HCT116 (cell line): Measurements from ENCODE around the gene KLHL24. TPM values are rescaled to one million over a fixed set of nuclear protein-coding genes. Genes with fewer than 3 reads are reported as not detected.

Experiments used
- ATAC-seq: fragments of 200-7000 bp; cut with Tn5 transposase; 2 replicates; pipeline ENCODE4 v1.9.1; 2020; ENCODE audit warnings: mild to moderate bottlenecking, moderate library complexity
- BruUV-seq: library from RNA; stranded (reverse); fragments of 400-500 nt; replicated peaks from 2 replicates; lab custom pipeline; 2021; lab: Mats Ljungman, UMichigan
- CTCF ChIA-PET: fragments of 300-600 bp; sonication (Branson Sonifier 250); formaldehyde crosslinking; loops from one replicate; lab custom pipeline; 2021; ENCODE audit warnings: antibody characterized with exemption; lab: Charles Lee
- POLR2A ChIA-PET: fragments of 300-600, 350-600 bp; sonication (Branson Sonifier 250); formaldehyde crosslinking; loops from one replicate; lab custom pipeline; 2021; ENCODE audit warnings: antibody characterized with exemption; lab: Charles Lee
- RAD21 ChIA-PET, 2 experiments: fragments of 300-600 bp; sonication (Branson Sonifier 250); formaldehyde crosslinking; loops; one replicate each; lab custom pipeline; 2023; ENCODE audit warnings: low total read pairs in 2 of 2; ENCODE audit not compliant: uncharacterized antibody in 2 of 2, unreplicated experiment in 2 of 2, low non-redundant PET in 1 of 2; lab: Charles Lee
- DNase-seq: peaks from one replicate; pipeline ENCODE4 v3.0.0-alpha.2; 2010; ENCODE audit warnings: low read depth, low spot score
- H2AFZ ChIP-seq: fragments of 200-600 bp; shearing (Covaris generic), sonication (generic); 2 replicates; pipeline ENCODE4 v1.6.1; 2017; ENCODE audit warnings: low read depth, mixed run types, mixed read lengths, antibody characterized with exemption, low read length; ENCODE audit not compliant: poor library complexity, severe bottlenecking
- H3K27ac ChIP-seq: 2 replicates; pipeline ENCODE4 v1.5.1; 2012; ENCODE audit warnings: low read depth, low read length
- H3K27me3 ChIP-seq: fragments of 200-600 bp; sonication (generic); 2 replicates; pipeline ENCODE4 v1.6.1; 2016; ENCODE audit warnings: mixed run types, low read length, mixed read lengths; ENCODE audit not compliant: insufficient read depth
- H3K36me3 ChIP-seq, 2 experiments: fragments of 200-500 bp in 1 of 2; fragments of 200-600 bp in 1 of 2; sonication (Bioruptor generic) in 1 of 2; sonication (generic) in 1 of 2; 2 replicates each; pipeline versions ENCODE4 v1.5.1 to v1.6.1; 2014 to 2016; ENCODE audit warnings: low read length in 2 of 2, inconsistent platforms in 1 of 2, mixed read lengths in 1 of 2, mixed run types in 1 of 2; ENCODE audit not compliant: insufficient read depth in 2 of 2, control insufficient read depth in 1 of 2
- H3K4me1 ChIP-seq, 2 experiments: fragments of 200-600 bp in 1 of 2; sonication (generic) in 1 of 2; 2 replicates each; pipeline versions ENCODE4 v1.5.1 to v1.6.1; 2012 to 2017; ENCODE audit warnings: low read length in 2 of 2, inconsistent platforms in 1 of 2, mild to moderate bottlenecking in 1 of 2, mixed read lengths in 1 of 2, mixed run types in 1 of 2, moderate library complexity in 1 of 2; ENCODE audit not compliant: insufficient read depth in 2 of 2, control insufficient read depth in 1 of 2
- H3K4me2 ChIP-seq: fragments of 200-600 bp; sonication (generic); 2 replicates; pipeline ENCODE4 v1.6.1; 2017; ENCODE audit warnings: mixed run types, low read length, mixed read lengths
- H3K4me3 ChIP-seq, 2 experiments: fragments of 200-600 bp in 1 of 2; sonication (generic) in 1 of 2; replicated peaks in 1 of 2; 2 replicates each; pipeline ENCODE4 v1.5.1; 2011 to 2016; ENCODE audit warnings: low read length in 2 of 2, control low read depth in 1 of 2, low read depth in 1 of 2, mild to moderate bottlenecking in 1 of 2, mixed read lengths in 1 of 2, mixed run types in 1 of 2
- H3K79me2 ChIP-seq: fragments of 200-600 bp; sonication (generic); 2 replicates; pipeline ENCODE4 v1.6.1; 2017; ENCODE audit warnings: mild to moderate bottlenecking, mixed run types, low read length, moderate library complexity, mixed read lengths; ENCODE audit not compliant: insufficient read depth
- H3K9ac ChIP-seq: fragments of 200-600 bp; sonication (generic); 2 replicates; pipeline ENCODE4 v1.6.1; 2016; ENCODE audit warnings: low read length, mixed read lengths
- H3K9me2 ChIP-seq: fragments of 200-600 bp; sonication (generic), shearing (Covaris generic); 2 replicates; pipeline ENCODE4 v1.6.1; 2017; ENCODE audit warnings: mixed run types, mild to moderate bottlenecking, moderate library complexity; ENCODE audit not compliant: insufficient read depth
- H3K9me3 ChIP-seq, 2 experiments: fragments of 200-500 bp in 1 of 2; fragments of 200-600 bp in 1 of 2; sonication (Bioruptor generic) in 1 of 2; sonication (generic) in 1 of 2; 2 replicates each; pipeline ENCODE4 v1.6.1; 2014 to 2017; ENCODE audit warnings: low read length in 2 of 2, mixed read lengths in 2 of 2, inconsistent platforms in 1 of 2, low read depth in 1 of 2, mild to moderate bottlenecking in 1 of 2, mixed run types in 1 of 2, moderate library complexity in 1 of 2; ENCODE audit not compliant: control insufficient read depth in 1 of 2, insufficient read depth in 1 of 2
- H4K20me1 ChIP-seq: fragments of 200-600 bp; sonication (generic), shearing (Covaris generic); 2 replicates; pipeline ENCODE4 v1.6.1; 2017; ENCODE audit warnings: mixed run types, mild to moderate bottlenecking, moderate library complexity; ENCODE audit not compliant: insufficient read depth
- CEBPB ChIP-seq: IDR thresholded peaks from 2 replicates; pipeline ENCODE4 v1.6.1; 2012; ENCODE audit warnings: low read depth
- EGR1 ChIP-seq: IDR thresholded peaks from 2 replicates; pipeline ENCODE4 v1.6.1; 2012; ENCODE audit warnings: low read depth
- EZH2 ChIP-seq: fragments of 200-600 bp; sonication (generic); IDR thresholded peaks from 2 replicates; pipeline ENCODE4 v1.6.1; 2017; ENCODE audit warnings: antibody characterized with exemption, mixed run types
- EZH2phosphoT487 ChIP-seq: fragments of 200-600 bp; IDR thresholded peaks from 2 replicates; pipeline ENCODE4 v1.6.1; 2018; ENCODE audit warnings: antibody characterized with exemption, borderline replicate concordance
- FOSL1 ChIP-seq: IDR thresholded peaks from 2 replicates; pipeline ENCODE4 v1.6.1; 2012; ENCODE audit warnings: low read depth
- POLR2A ChIP-seq: IDR thresholded peaks from 2 replicates; pipeline ENCODE4 v1.7.0; 2011; ENCODE audit warnings: borderline replicate concordance; ENCODE audit not compliant: insufficient read depth, insufficient read length; ENCODE audit errors: extremely low read depth
- POLR2AphosphoS5 ChIP-seq: IDR thresholded peaks from 2 replicates; pipeline ENCODE4 v1.6.1; 2011; ENCODE audit warnings: mild to moderate bottlenecking, low read depth, low read length, moderate library complexity
- RAD21 ChIP-seq: IDR thresholded peaks from 2 replicates; pipeline ENCODE4 v1.6.1; 2012; ENCODE audit warnings: low read depth, mild to moderate bottlenecking
- SIN3A ChIP-seq: IDR thresholded peaks from 2 replicates; pipeline ENCODE4 v1.6.1; 2012; ENCODE audit warnings: low read depth
- SP1 ChIP-seq: IDR thresholded peaks from 2 replicates; pipeline ENCODE4 v1.6.1; 2012; ENCODE audit warnings: low read depth
- TCF7L2 ChIP-seq: IDR thresholded peaks from 2 replicates; pipeline ENCODE4 v1.7.0; 2011; ENCODE audit warnings: borderline replicate concordance, inconsistent platforms; ENCODE audit not compliant: insufficient read depth, insufficient read length; ENCODE audit errors: extremely low read depth
- YY1 ChIP-seq: IDR thresholded peaks from 2 replicates; pipeline ENCODE4 v1.6.1; 2011; ENCODE audit warnings: low read length, low read depth, moderate library complexity, mild to moderate bottlenecking; ENCODE audit not compliant: insufficient replicate concordance; ENCODE audit errors: extremely low read depth
- ZFX ChIP-seq: fragments of 450-650 bp; IDR thresholded peaks from 2 replicates; pipeline ENCODE4 v1.6.1; 2017
- intact Hi-C: fragments of 100-400 bp; cut with micrococcal nuclease; formaldehyde crosslinking; loops from 2 replicates; pipeline ENCODE4 v1.10.0; 2022
- total RNA-seq: library from RNA; stranded (reverse); gene quantifications from one replicate; pipeline ENCODE4 v1.2.1, GENCODE V29; 2021; ENCODE audit not compliant: unreplicated experiment
- TF ChIP-seq, protein P1 (sequence below): IDR thresholded peaks from 2 replicates; pipeline ENCODE4 v1.6.1; 2012
- TF ChIP-seq, protein P2 (sequence below): IDR thresholded peaks from 2 replicates; pipeline ENCODE4 v1.6.1; 2012; ENCODE audit warnings: low read depth
- TF ChIP-seq, protein P3 (sequence below): IDR thresholded peaks from 2 replicates; pipeline ENCODE4 v1.6.1; 2012
- TF ChIP-seq, protein P4 (sequence below), 3 experiments: fragments of 200-600 bp in 1 of 3; sonication (generic) in 1 of 3; IDR thresholded peaks in 2 of 3; conservative IDR thresholded peaks in 1 of 3; 2 replicates each; pipeline ENCODE4 v1.5.1; 2012 to 2017; ENCODE audit warnings: low read depth in 2 of 3, low read length in 2 of 3, antibody characterized with exemption in 1 of 3, borderline replicate concordance in 1 of 3, control low read depth in 1 of 3, mild to moderate bottlenecking in 1 of 3, mixed read lengths in 1 of 3, mixed run types in 1 of 3, moderate library complexity in 1 of 3; ENCODE audit not compliant: insufficient read depth in 1 of 3

The KLHL24 gene
- total RNA-seq, 1 experiment from 2014 or later, result 21.0 TPM

DNA sequence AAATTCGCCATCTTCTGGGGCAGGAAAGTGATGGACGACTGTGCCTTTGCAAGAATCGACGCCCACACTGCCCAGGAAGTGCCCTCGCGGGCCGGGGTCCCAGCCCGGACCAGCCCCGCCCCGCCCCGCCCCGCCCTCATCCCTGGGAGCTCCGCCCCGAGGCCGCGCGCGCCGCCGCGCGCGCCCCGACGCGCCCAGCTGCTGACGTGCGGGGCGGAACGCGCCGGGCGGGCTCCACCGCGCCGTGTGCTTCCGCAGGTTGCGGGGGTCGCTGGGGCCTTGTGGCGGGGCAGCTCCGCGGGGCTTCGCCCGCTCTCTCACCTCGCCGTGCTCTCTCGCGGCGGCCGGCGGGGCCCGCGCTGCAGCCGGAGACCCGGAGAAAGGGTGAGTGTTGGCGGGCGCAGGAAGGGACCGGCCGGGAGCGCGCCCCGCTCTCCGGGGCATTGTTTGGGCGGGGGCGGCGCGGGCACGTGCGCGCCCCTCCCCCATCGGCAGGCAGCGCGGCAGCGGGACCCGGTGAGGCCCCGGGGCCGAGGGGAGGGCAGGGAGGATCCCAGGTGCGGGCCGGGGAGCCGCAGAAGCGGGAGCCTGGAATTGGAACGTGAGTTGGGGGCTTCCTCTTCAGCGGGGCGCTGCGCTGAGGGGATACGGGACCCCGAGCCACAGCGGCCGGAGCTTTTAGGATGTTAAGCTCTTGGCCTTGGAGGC is 62.3 kb downstream of the KLHL24 start, which contains the start of gene YEATS2:
Gene YEATS2 (plus strand): TSS at position 188 of the 708 bp plus-strand sequence. CDS start 17,366 bp downstream, outside the sequence.
- Histone ChIP-seq H3K9me2 (no peaks in the 10 kb centered on the region), H3K9me3 (no peaks in the 10 kb centered on the region), H3K79me2 (peaks cover 50% of the 10 kb centered on the region), H3K27me3 (no peaks in the 10 kb centered on the region), H4K20me1 (peaks cover 9% of the 10 kb centered on the region; the same call in 1 of the 2 replicates), H3K4me3 (peak within 1 kb of the TSS; percentile 79 to 99), H2AFZ (peak within 1 kb of the TSS; percentile 81), H3K4me1 (peaks cover 0 to 18% of the 10 kb centered on the region in 2 experiments; a peak in 3 of 4 replicates), H3K36me3 (peaks cover 0 to 2% of the 10 kb centered on the region in 2 experiments; a peak in 1 of 4 replicates), H3K4me2 (peak within 1 kb of the TSS; percentile 81), H3K9ac (peak within 1 kb of the TSS; percentile 97), H3K27ac (peak within 1 kb of the TSS; percentile 77)
- DNase-seq (peak; percentile 23), ATAC-seq (peak; percentile 90)
- no TSS peak for BruUV-seq
- ChIA-PET CTCF (no interaction called here), RAD21 (no interaction called here), POLR2A (interaction anchor here (0.6 to 1.2 kb wide), 4 partner anchors 18 to 1997 kb away, joined by 3 to 5 read pairs (median 3); no protein-coding TSS in a partner anchor)
- TF ChIP-seq ZFX (peak; percentile 78), TCF7L2 (no peak), CEBPB (no peak), EGR1 (peak; percentile 82), SP1 (no peak), EZH2phosphoT487 (no peak), POLR2AphosphoS5 (peak; percentile 89), YY1 (peak; percentile 9), RAD21 (no peak), SIN3A (no peak; the same call in 1 of the 2 replicates), FOSL1 (no peak), POLR2A (peak; percentile 66), EZH2 (no peak)
- TF ChIP-seq, protein P1, sequence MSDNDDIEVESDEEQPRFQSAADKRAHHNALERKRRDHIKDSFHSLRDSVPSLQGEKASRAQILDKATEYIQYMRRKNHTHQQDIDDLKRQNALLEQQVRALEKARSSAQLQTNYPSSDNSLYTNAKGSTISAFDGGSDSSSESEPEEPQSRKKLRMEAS, result peak; percentile 61
- TF ChIP-seq, protein P2, sequence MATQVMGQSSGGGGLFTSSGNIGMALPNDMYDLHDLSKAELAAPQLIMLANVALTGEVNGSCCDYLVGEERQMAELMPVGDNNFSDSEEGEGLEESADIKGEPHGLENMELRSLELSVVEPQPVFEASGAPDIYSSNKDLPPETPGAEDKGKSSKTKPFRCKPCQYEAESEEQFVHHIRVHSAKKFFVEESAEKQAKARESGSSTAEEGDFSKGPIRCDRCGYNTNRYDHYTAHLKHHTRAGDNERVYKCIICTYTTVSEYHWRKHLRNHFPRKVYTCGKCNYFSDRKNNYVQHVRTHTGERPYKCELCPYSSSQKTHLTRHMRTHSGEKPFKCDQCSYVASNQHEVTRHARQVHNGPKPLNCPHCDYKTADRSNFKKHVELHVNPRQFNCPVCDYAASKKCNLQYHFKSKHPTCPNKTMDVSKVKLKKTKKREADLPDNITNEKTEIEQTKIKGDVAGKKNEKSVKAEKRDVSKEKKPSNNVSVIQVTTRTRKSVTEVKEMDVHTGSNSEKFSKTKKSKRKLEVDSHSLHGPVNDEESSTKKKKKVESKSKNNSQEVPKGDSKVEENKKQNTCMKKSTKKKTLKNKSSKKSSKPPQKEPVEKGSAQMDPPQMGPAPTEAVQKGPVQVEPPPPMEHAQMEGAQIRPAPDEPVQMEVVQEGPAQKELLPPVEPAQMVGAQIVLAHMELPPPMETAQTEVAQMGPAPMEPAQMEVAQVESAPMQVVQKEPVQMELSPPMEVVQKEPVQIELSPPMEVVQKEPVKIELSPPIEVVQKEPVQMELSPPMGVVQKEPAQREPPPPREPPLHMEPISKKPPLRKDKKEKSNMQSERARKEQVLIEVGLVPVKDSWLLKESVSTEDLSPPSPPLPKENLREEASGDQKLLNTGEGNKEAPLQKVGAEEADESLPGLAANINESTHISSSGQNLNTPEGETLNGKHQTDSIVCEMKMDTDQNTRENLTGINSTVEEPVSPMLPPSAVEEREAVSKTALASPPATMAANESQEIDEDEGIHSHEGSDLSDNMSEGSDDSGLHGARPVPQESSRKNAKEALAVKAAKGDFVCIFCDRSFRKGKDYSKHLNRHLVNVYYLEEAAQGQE, result no peak
- TF ChIP-seq, protein P3, sequence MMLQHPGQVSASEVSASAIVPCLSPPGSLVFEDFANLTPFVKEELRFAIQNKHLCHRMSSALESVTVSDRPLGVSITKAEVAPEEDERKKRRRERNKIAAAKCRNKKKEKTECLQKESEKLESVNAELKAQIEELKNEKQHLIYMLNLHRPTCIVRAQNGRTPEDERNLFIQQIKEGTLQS, result no peak
- TF ChIP-seq, protein P4, sequence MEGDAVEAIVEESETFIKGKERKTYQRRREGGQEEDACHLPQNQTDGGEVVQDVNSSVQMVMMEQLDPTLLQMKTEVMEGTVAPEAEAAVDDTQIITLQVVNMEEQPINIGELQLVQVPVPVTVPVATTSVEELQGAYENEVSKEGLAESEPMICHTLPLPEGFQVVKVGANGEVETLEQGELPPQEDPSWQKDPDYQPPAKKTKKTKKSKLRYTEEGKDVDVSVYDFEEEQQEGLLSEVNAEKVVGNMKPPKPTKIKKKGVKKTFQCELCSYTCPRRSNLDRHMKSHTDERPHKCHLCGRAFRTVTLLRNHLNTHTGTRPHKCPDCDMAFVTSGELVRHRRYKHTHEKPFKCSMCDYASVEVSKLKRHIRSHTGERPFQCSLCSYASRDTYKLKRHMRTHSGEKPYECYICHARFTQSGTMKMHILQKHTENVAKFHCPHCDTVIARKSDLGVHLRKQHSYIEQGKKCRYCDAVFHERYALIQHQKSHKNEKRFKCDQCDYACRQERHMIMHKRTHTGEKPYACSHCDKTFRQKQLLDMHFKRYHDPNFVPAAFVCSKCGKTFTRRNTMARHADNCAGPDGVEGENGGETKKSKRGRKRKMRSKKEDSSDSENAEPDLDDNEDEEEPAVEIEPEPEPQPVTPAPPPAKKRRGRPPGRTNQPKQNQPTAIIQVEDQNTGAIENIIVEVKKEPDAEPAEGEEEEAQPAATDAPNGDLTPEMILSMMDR (IDR thresholded peaks at IDR 0.05 in 2 of 3, conservative IDR thresholded peaks at IDR 0.05 in 1 of 3; ENCODE audit: borderline replicate concordance in 1 of 3, insufficient read depth in 1 of 3, low read depth in 2 of 3, low read length in 2 of 3), result no peak
- intact Hi-C loops, result no loop called here
